Measurements from ENCODE around the gene ANKRD33B.

DNA sequence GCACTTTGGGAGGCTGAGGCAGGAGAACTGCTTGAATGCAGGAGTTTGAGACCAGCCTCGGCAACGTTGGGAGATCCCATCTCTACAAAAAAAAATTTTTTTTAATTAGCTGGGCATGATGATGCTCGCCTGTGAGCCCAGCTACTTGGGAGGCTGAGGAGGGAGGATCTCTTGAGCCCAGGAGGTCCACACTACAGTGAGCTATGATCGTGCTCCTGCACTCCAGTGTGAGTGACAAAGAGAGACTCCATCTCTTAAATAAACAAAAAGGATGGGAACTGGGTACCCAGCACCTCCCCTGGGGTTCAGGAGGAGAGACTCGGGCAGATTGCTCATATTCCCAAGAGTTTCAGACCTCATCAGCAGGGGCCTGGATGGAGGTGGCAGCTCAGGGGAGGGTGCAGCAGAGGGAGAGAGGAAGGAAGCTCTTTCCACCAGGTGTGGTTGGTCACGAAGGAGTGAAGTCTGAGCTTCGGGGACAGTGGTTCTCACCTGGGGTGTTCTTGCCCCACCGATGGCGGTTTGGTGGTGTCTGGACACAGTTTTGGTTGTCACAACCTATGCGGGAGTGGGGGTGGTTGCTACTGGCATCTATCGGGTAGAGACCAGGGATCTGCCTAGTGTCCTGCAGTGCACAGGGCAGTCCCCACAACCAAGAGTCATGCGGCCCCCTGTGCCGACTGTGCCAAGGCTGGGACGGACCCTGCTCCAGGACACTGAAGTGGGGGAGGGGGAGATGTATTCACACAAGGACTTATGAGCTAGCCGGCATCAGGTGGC, 72.7 kb downstream of the ANKRD33B start:
- TF ChIP-seq, protein P1, sequence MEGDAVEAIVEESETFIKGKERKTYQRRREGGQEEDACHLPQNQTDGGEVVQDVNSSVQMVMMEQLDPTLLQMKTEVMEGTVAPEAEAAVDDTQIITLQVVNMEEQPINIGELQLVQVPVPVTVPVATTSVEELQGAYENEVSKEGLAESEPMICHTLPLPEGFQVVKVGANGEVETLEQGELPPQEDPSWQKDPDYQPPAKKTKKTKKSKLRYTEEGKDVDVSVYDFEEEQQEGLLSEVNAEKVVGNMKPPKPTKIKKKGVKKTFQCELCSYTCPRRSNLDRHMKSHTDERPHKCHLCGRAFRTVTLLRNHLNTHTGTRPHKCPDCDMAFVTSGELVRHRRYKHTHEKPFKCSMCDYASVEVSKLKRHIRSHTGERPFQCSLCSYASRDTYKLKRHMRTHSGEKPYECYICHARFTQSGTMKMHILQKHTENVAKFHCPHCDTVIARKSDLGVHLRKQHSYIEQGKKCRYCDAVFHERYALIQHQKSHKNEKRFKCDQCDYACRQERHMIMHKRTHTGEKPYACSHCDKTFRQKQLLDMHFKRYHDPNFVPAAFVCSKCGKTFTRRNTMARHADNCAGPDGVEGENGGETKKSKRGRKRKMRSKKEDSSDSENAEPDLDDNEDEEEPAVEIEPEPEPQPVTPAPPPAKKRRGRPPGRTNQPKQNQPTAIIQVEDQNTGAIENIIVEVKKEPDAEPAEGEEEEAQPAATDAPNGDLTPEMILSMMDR (IDR thresholded peaks at IDR 0.05 in 2 of 3, conservative IDR thresholded peaks at IDR 0.05 in 1 of 3; ENCODE audit: borderline replicate concordance in 1 of 3, insufficient read depth in 1 of 3, low read depth in 2 of 3, low read length in 2 of 3): no peak
- TF ChIP-seq POLR2AphosphoS5 (IDR thresholded peaks at IDR 0.05; ENCODE audit: low read depth, low read length): no peak
- TF ChIP-seq, protein P2, sequence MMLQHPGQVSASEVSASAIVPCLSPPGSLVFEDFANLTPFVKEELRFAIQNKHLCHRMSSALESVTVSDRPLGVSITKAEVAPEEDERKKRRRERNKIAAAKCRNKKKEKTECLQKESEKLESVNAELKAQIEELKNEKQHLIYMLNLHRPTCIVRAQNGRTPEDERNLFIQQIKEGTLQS (IDR thresholded peaks at IDR 0.05): no peak
- TF ChIP-seq SP1 (IDR thresholded peaks at IDR 0.05; ENCODE audit: low read depth): no peak
- no peak for TF ChIP-seq POLR2A (IDR thresholded peaks at IDR 0.05; ENCODE audit: borderline replicate concordance, extremely low read depth, insufficient read depth, insufficient read length)
- no peak for TF ChIP-seq YY1 (IDR thresholded peaks at IDR 0.05; ENCODE audit: extremely low read depth, insufficient replicate concordance, low read depth, low read length)
- TF ChIP-seq, protein P3, sequence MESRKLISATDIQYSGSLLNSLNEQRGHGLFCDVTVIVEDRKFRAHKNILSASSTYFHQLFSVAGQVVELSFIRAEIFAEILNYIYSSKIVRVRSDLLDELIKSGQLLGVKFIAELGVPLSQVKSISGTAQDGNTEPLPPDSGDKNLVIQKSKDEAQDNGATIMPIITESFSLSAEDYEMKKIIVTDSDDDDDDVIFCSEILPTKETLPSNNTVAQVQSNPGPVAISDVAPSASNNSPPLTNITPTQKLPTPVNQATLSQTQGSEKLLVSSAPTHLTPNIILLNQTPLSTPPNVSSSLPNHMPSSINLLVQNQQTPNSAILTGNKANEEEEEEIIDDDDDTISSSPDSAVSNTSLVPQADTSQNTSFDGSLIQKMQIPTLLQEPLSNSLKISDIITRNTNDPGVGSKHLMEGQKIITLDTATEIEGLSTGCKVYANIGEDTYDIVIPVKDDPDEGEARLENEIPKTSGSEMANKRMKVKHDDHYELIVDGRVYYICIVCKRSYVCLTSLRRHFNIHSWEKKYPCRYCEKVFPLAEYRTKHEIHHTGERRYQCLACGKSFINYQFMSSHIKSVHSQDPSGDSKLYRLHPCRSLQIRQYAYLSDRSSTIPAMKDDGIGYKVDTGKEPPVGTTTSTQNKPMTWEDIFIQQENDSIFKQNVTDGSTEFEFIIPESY (IDR thresholded peaks at IDR 0.05; ENCODE audit: extremely low read depth, insufficient replicate concordance, low read length): no peak
- TF ChIP-seq, protein P4, sequence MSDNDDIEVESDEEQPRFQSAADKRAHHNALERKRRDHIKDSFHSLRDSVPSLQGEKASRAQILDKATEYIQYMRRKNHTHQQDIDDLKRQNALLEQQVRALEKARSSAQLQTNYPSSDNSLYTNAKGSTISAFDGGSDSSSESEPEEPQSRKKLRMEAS (IDR thresholded peaks at IDR 0.05): no peak
- TF ChIP-seq EZH2 (IDR thresholded peaks at IDR 0.05): no peak
- TF ChIP-seq ZNF274 (IDR thresholded peaks at IDR 0.05; ENCODE audit: low read depth, low read length): no peak

Data from HCT116 (cell line).